Activated naive CD8-positive, alpha-beta T cell treated with anti-CD3 and anti-CD28 coated beads, Interleukin-2, amount 50 U/mL, for 24 hours (primary cell): Measurements from ENCODE around the gene STXBP2.

ENCODE experiments used
- ATAC-seq: fragments of 150-1000 bp; cut with Tn5 transposase; one replicate; pipeline ENCODE4 v1.10.0; 2021
- DNase-seq: peaks from one replicate; pipeline ENCODE4 v3.0.0; 2021
- H3K27ac Mint-ChIP-seq: one replicate; pipeline ENCODE4 v1.8.0; 2021; ENCODE audit warnings: mild to moderate bottlenecking, mixed read lengths
- H3K27me3 Mint-ChIP-seq: one replicate; pipeline ENCODE4 v1.8.0; 2021; ENCODE audit warnings: mixed read lengths
- H3K36me3 Mint-ChIP-seq: one replicate; pipeline ENCODE4 v1.8.0; 2021; ENCODE audit warnings: low read depth, mixed read lengths
- H3K4me1 Mint-ChIP-seq: one replicate; pipeline ENCODE4 v1.8.0; 2021; ENCODE audit warnings: mixed read lengths
- H3K4me3 Mint-ChIP-seq: one replicate; pipeline ENCODE4 v1.8.0; 2021; ENCODE audit warnings: mild to moderate bottlenecking, moderate library complexity, mixed read lengths
- H3K9me3 Mint-ChIP-seq: one replicate; pipeline ENCODE4 v1.8.0; 2021; ENCODE audit warnings: mixed read lengths

STXBP2 gene

GRCh38 chr19:7636691-7637373 is at the start of gene STXBP2:
TSS of gene STXBP2 (plus strand) at chr19:7637110. CDS start at chr19:7637150, 40 bp downstream.
- Mint-ChIP-seq H3K36me3 (peaks cover 9% of the 10 kb centered on the region), H3K4me3 (peak within 1 kb of the TSS; percentile 81), H3K4me1 (peaks cover 28% of the 10 kb centered on the region), H3K27me3 (no peaks in the 10 kb centered on the region), H3K27ac (peak within 1 kb of the TSS; percentile 86), H3K9me3 (no peaks in the 10 kb centered on the region)
- ATAC-seq (peak; percentile 79), DNase-seq (peak; percentile 93)

GRCh38 chr19:7589822-7590221 is 47.1 kb upstream of the STXBP2 start:
- ATAC-seq (no peak), DNase-seq (no peak)
- H3K9me3 Mint-ChIP-seq, result no peaks in the 10 kb centered on the region
- H3K4me3 Mint-ChIP-seq, result no peak overlapping the region
- no peaks in the 10 kb centered on the region for H3K4me1 Mint-ChIP-seq
- peaks cover 13% of the 10 kb centered on the region for H3K27me3 Mint-ChIP-seq
- no peaks in the 10 kb centered on the region for H3K36me3 Mint-ChIP-seq
- H3K27ac Mint-ChIP-seq, result no peak overlapping the region

GRCh38 chr19:7590256-7590655 is 46.7 kb upstream of the STXBP2 start:
- Mint-ChIP-seq H3K27me3 (peaks cover 17% of the 10 kb centered on the region), H3K36me3 (no peaks in the 10 kb centered on the region), H3K27ac (no peak overlapping the region), H3K9me3 (no peaks in the 10 kb centered on the region), H3K4me1 (peaks cover 2% of the 10 kb centered on the region), H3K4me3 (no peak overlapping the region)
- DNase-seq (no peak), ATAC-seq (no peak)

- no peaks in the 10 kb centered on the region for H3K36me3 Mint-ChIP-seq
- H3K27ac Mint-ChIP-seq, result no peak within 1 kb of the TSS
- H3K4me3 Mint-ChIP-seq, result peak within 1 kb of the TSS; percentile 61
- H3K27me3 Mint-ChIP-seq, result peaks cover 35% of the 10 kb centered on the region
- no peaks in the 10 kb centered on the region for H3K9me3 Mint-ChIP-seq
- peaks cover 4% of the 10 kb centered on the region for H3K4me1 Mint-ChIP-seq
- ATAC-seq (peak; percentile 70), DNase-seq (peak; percentile 52)
These were observed 41.3 kb upstream of the STXBP2 start, which contains the start of gene CAMSAP3 for GRCh38 chr19:7595466-7596133. TSS of gene CAMSAP3 (plus strand) at chr19:7595863. CDS start at chr19:7596003, 140 bp downstream.

- no peak overlapping the region for H3K27ac Mint-ChIP-seq
- peaks cover 38% of the 10 kb centered on the region for H3K27me3 Mint-ChIP-seq
- no peak for DNase-seq
- no peak for ATAC-seq
- H3K4me1 Mint-ChIP-seq, result peaks cover 7% of the 10 kb centered on the region
- peak overlapping the region; percentile 59 for H3K4me3 Mint-ChIP-seq
- H3K36me3 Mint-ChIP-seq, result peaks cover 2% of the 10 kb centered on the region
- peaks cover 4% of the 10 kb centered on the region for H3K9me3 Mint-ChIP-seq
These were observed 40.5 kb upstream of the STXBP2 start for GRCh38 chr19:7596211-7596937.

GRCh38 chr19:7597689-7598088 is 39.2 kb upstream of the STXBP2 start:
- H3K36me3 Mint-ChIP-seq, result peaks cover 2% of the 10 kb centered on the region
- H3K4me3 Mint-ChIP-seq, result no peak overlapping the region
- peaks cover 38% of the 10 kb centered on the region for H3K27me3 Mint-ChIP-seq
- ATAC-seq, result no peak
- no peak for DNase-seq
- peaks cover 7% of the 10 kb centered on the region for H3K4me1 Mint-ChIP-seq
- H3K27ac Mint-ChIP-seq, result no peak overlapping the region
- peaks cover 4% of the 10 kb centered on the region for H3K9me3 Mint-ChIP-seq

- peaks cover 2% of the 10 kb centered on the region for H3K36me3 Mint-ChIP-seq
- H3K27me3 Mint-ChIP-seq, result peaks cover 37% of the 10 kb centered on the region
- peaks cover 4% of the 10 kb centered on the region for H3K9me3 Mint-ChIP-seq
- H3K27ac Mint-ChIP-seq, result no peak overlapping the region
- DNase-seq (no peak), ATAC-seq (no peak)
- peaks cover 7% of the 10 kb centered on the region for H3K4me1 Mint-ChIP-seq
- H3K4me3 Mint-ChIP-seq, result no peak overlapping the region
These were observed 38.7 kb upstream of the STXBP2 start for GRCh38 chr19:7598180-7598579.

- ATAC-seq (no peak), DNase-seq (no peak)
- peaks cover 2% of the 10 kb centered on the region for H3K36me3 Mint-ChIP-seq
- H3K27ac Mint-ChIP-seq, result peak overlapping the region; percentile 76
- H3K9me3 Mint-ChIP-seq, result peaks cover 4% of the 10 kb centered on the region
- H3K4me3 Mint-ChIP-seq, result peak overlapping the region; percentile 52
- peaks cover 3% of the 10 kb centered on the region for H3K4me1 Mint-ChIP-seq
- H3K27me3 Mint-ChIP-seq, result peaks cover 24% of the 10 kb centered on the region
These were observed 36.2 kb upstream of the STXBP2 start for GRCh38 chr19:7600721-7601120.

- H3K4me3 Mint-ChIP-seq, result no peak overlapping the region
- DNase-seq, result no peak
- peaks cover 20% of the 10 kb centered on the region for H3K27me3 Mint-ChIP-seq
- H3K9me3 Mint-ChIP-seq, result peaks cover 4% of the 10 kb centered on the region
- H3K4me1 Mint-ChIP-seq, result peaks cover 3% of the 10 kb centered on the region
- H3K36me3 Mint-ChIP-seq, result peaks cover 2% of the 10 kb centered on the region
- no peak for ATAC-seq
- no peak overlapping the region for H3K27ac Mint-ChIP-seq
These were observed 34.5 kb upstream of the STXBP2 start for GRCh38 chr19:7602240-7602934.

GRCh38 chr19:7602935-7603497 is 33.9 kb upstream of the STXBP2 start:
- no peak for DNase-seq

GRCh38 chr19:7603919-7604318 is 33.0 kb upstream of the STXBP2 start:
- Mint-ChIP-seq H3K4me1 (peaks cover 3% of the 10 kb centered on the region), H3K9me3 (peaks cover 4% of the 10 kb centered on the region), H3K36me3 (peaks cover 2% of the 10 kb centered on the region), H3K27me3 (peaks cover 6% of the 10 kb centered on the region), H3K4me3 (no peak overlapping the region), H3K27ac (no peak overlapping the region)
- ATAC-seq (no peak), DNase-seq (no peak)

More at GRCh38 chr19:7602935-7603497, 33.9 kb upstream of the STXBP2 start:
- Mint-ChIP-seq H3K4me1 (peaks cover 3% of the 10 kb centered on the region), H3K4me3 (no peak overlapping the region), H3K27me3 (peaks cover 13% of the 10 kb centered on the region), H3K27ac (no peak overlapping the region), H3K9me3 (peaks cover 4% of the 10 kb centered on the region), H3K36me3 (peaks cover 2% of the 10 kb centered on the region)
- no peak for ATAC-seq

- Mint-ChIP-seq H3K27me3 (peaks cover 5% of the 10 kb centered on the region), H3K36me3 (peaks cover 2% of the 10 kb centered on the region), H3K27ac (no peak overlapping the region), H3K9me3 (peaks cover 3% of the 10 kb centered on the region), H3K4me1 (peaks cover 3% of the 10 kb centered on the region), H3K4me3 (no peak overlapping the region)
- peak; percentile 62 for ATAC-seq
- peak; percentile 44 for DNase-seq
These were observed 31.3 kb upstream of the STXBP2 start for GRCh38 chr19:7605490-7606222.

- H3K4me1 Mint-ChIP-seq, result no peaks in the 10 kb centered on the region
- H3K27me3 Mint-ChIP-seq, result peaks cover 3% of the 10 kb centered on the region
- ATAC-seq, result no peak
- DNase-seq, result no peak
- H3K9me3 Mint-ChIP-seq, result no peaks in the 10 kb centered on the region
- H3K36me3 Mint-ChIP-seq, result no peaks in the 10 kb centered on the region
- H3K27ac Mint-ChIP-seq, result no peak overlapping the region
- no peak overlapping the region for H3K4me3 Mint-ChIP-seq
These were observed 30.6 kb upstream of the STXBP2 start for GRCh38 chr19:7606289-7606688.
